Natural killer cell (primary cell): ENCODE results near the gene ASAP2. TPM values are rescaled to one million over a fixed set of nuclear protein-coding genes. Genes with fewer than 3 reads are reported as not detected.

Experiments used
- ATAC-seq, 3 donors: fragments of 150-1000 bp in 2 of 3; fragments of 200-7000 bp in 1 of 3; cut with Tn5 transposase; 1 replicate in 1 of 3; 2 replicates in 2 of 3; pipeline ENCODE4 v1.10.0; 2021; ENCODE audit warnings: mild to moderate bottlenecking in 2 of 3, moderate library complexity in 2 of 3
- DNase-seq, 2 donors: peaks; one replicate each; pipeline versions ENCODE4 v3.0.0 to v3.0.0-alpha.2; 2013 to 2021; ENCODE audit warnings: mixed read lengths in 1 of 2
- H3K27ac ChIP-seq: one replicate; pipeline ENCODE4 v1.5.1; 2013; ENCODE audit warnings: mild to moderate bottlenecking, low read length
- H3K27me3 ChIP-seq: one replicate; pipeline ENCODE4 v1.6.1; 2013; ENCODE audit warnings: low read length; ENCODE audit not compliant: control insufficient read depth, insufficient read depth
- H3K36me3 ChIP-seq: one replicate; pipeline ENCODE4 v1.6.1; 2013; ENCODE audit warnings: low read length; ENCODE audit not compliant: control insufficient read depth, insufficient read depth
- H3K4me1 ChIP-seq: one replicate; pipeline ENCODE4 v1.6.1; 2013; ENCODE audit warnings: low read length; ENCODE audit not compliant: control insufficient read depth, insufficient read depth
- H3K4me3 ChIP-seq: one replicate; pipeline ENCODE4 v1.5.1; 2013; ENCODE audit warnings: low read length
- H3K9me3 ChIP-seq: one replicate; pipeline ENCODE4 v1.6.1; 2013; ENCODE audit warnings: low read length; ENCODE audit not compliant: control insufficient read depth, insufficient read depth
- H3K27ac Mint-ChIP-seq, 2 donors: one replicate each; pipeline ENCODE4 v1.8.0; 2022; ENCODE audit warnings: mild to moderate bottlenecking in 2 of 2, mixed read lengths in 2 of 2, moderate library complexity in 1 of 2
- H3K27me3 Mint-ChIP-seq, 2 donors: one replicate each; pipeline ENCODE4 v1.8.0; 2022; ENCODE audit warnings: low read depth in 2 of 2, mixed read lengths in 2 of 2
- H3K36me3 Mint-ChIP-seq: one replicate; pipeline ENCODE4 v1.8.0; 2022; ENCODE audit warnings: mixed read lengths
- H3K4me1 Mint-ChIP-seq, 2 donors: one replicate each; pipeline ENCODE4 v1.8.0; 2022; ENCODE audit warnings: mixed read lengths in 2 of 2
- H3K4me3 Mint-ChIP-seq: one replicate; pipeline ENCODE4 v1.8.0; 2022; ENCODE audit warnings: mild to moderate bottlenecking, moderate library complexity, mixed read lengths
- H3K9me3 Mint-ChIP-seq, 2 donors: one replicate each; pipeline ENCODE4 v1.8.0; 2022; ENCODE audit warnings: mixed read lengths in 2 of 2
- CTCF ChIP-seq: fragments of 200-600 bp; IDR thresholded peaks from one replicate; pipeline ENCODE4 v1.8.0; 2022; ENCODE audit warnings: antibody characterized with exemption
- WGBS: methylation state at CpG from one replicate; pipeline ENCODE4 v1.1.7; 2013; ENCODE audit warnings: missing lambda C conversion rate; ENCODE audit not compliant: insufficient coverage; 5-methylcytosine and 5-hydroxymethylcytosine counted together
- intact Hi-C: fragments of 100-400 bp; cut with micrococcal nuclease; formaldehyde crosslinking; loops from one replicate; pipeline ENCODE4 v1.14.2; 2022
- total RNA-seq, 4 donors: library from RNA; stranded (reverse); fragments of 120-200 nt in 1 of 4; gene quantifications; one replicate each; pipeline versions ENCODE4 v1.2.3 to v1.2.4, GENCODE V29; 2013 to 2022

Gene ASAP2
- total RNA-seq, 3 donors from 2014 or later (not counting 1 experiment from before 2014, with no cell fraction given), result 0.20 to 1.8 (median 0.60) TPM

- WGBS, result 86% methylated on average over 4 of the region's 6 CpGs
- H3K4me1 ChIP-seq, result peaks cover 8% of the 10 kb centered on the region
- Mint-ChIP-seq H3K36me3 (no peaks in the 10 kb centered on the region), H3K4me1 (peaks cover 0 to 9% of the 10 kb centered on the region in 2 donors), H3K9me3 (no peaks in the 10 kb centered on the region), H3K27me3 (peaks cover 0 to 16% of the 10 kb centered on the region in 2 donors), H3K4me3 (no peak overlapping the region), H3K27ac (no peak overlapping the region)
- H3K4me3 ChIP-seq, result no peak overlapping the region
- H3K27ac ChIP-seq, result no peak overlapping the region
- TF ChIP-seq CTCF, result no peak
- intact Hi-C loops, result no loop called here
- H3K27me3 ChIP-seq, result no peaks in the 10 kb centered on the region
- no peaks in the 10 kb centered on the region for H3K9me3 ChIP-seq
- no peaks in the 10 kb centered on the region for H3K36me3 ChIP-seq
- peak in 1 of 2 donors; percentile 7 for DNase-seq
- peak in 1 of 3 donors; percentile 37 for ATAC-seq
Observed at GRCh38 chr2:9335322-9335832, 128.8 kb downstream of the ASAP2 start.

GRCh38 chr2:9336241-9336575 is 129.6 kb downstream of the ASAP2 start:
- H3K4me1 ChIP-seq, result peaks cover 5% of the 10 kb centered on the region
- H3K36me3 ChIP-seq, result no peaks in the 10 kb centered on the region
- H3K9me3 ChIP-seq, result no peaks in the 10 kb centered on the region
- no peaks in the 10 kb centered on the region for H3K36me3 Mint-ChIP-seq
- ATAC-seq (peak in 1 of 3 donors; percentile 45), DNase-seq (peak in 1 of 2 donors; percentile 20)
- no peaks in the 10 kb centered on the region for H3K9me3 Mint-ChIP-seq
- H3K27me3 Mint-ChIP-seq, result peaks cover 0 to 16% of the 10 kb centered on the region in 2 donors
- H3K27me3 ChIP-seq, result no peaks in the 10 kb centered on the region
- no peak for TF ChIP-seq CTCF
- peaks cover 0 to 9% of the 10 kb centered on the region in 2 donors for H3K4me1 Mint-ChIP-seq
- 21% methylated on average over 2 of the region's 2 CpGs for WGBS
- H3K4me3 Mint-ChIP-seq, result no peak overlapping the region
- H3K4me3 ChIP-seq, result no peak overlapping the region
- intact Hi-C loops, result no loop called here
- no peak overlapping the region for H3K27ac ChIP-seq
- no peak overlapping the region for H3K27ac Mint-ChIP-seq

GRCh38 chr2:9336576-9337314 is 130.1 kb downstream of the ASAP2 start:
- H3K36me3 Mint-ChIP-seq, result no peaks in the 10 kb centered on the region

More at GRCh38 chr2:9336576-9337314, 130.1 kb downstream of the ASAP2 start:
- no peak overlapping the region for H3K27ac Mint-ChIP-seq
- TF ChIP-seq CTCF, result no peak
- no peaks in the 10 kb centered on the region for H3K27me3 ChIP-seq
- peaks cover 0 to 16% of the 10 kb centered on the region in 2 donors for H3K27me3 Mint-ChIP-seq
- no peak overlapping the region for H3K4me3 Mint-ChIP-seq
- WGBS, result 89% methylated on average over 14 of the region's 14 CpGs
- H3K9me3 Mint-ChIP-seq, result no peaks in the 10 kb centered on the region
- no peak overlapping the region for H3K4me3 ChIP-seq
- H3K4me1 Mint-ChIP-seq, result peaks cover 0 to 9% of the 10 kb centered on the region in 2 donors
- ATAC-seq (no peak), DNase-seq (peak in 1 of 2 donors; percentile 6)
- H3K9me3 ChIP-seq, result no peaks in the 10 kb centered on the region
- no peak overlapping the region for H3K27ac ChIP-seq
- no peaks in the 10 kb centered on the region for H3K36me3 ChIP-seq
- intact Hi-C loops, result no loop called here
- peaks cover 5% of the 10 kb centered on the region for H3K4me1 ChIP-seq
